Left renal cortex interstitium (tissue), 4 donors: ENCODE data around the gene LRFN5. TPM values are rescaled to one million over a fixed set of nuclear protein-coding genes. Genes with fewer than 3 reads are reported as not detected.
"Not testable (repeated sequence)": the region's sequence is repeated elsewhere in the genome, so short reads cannot be mapped to it uniquely, and the experiment has no call there.

Source experiments
- DNase-seq, 4 donors: peaks; one replicate each; pipeline ENCODE4 v3.0.0-alpha.2; 2013; ENCODE audit warnings: low read depth in 4 of 4, low spot score in 2 of 4, missing footprints in 1 of 4
- polyA plus RNA-seq, 4 donors: library from polyadenylated mRNA; unstranded; fragments of 120-200 nt; gene quantifications; one replicate each; pipeline ENCODE4 v1.2.1, GENCODE V29; 2013; ENCODE audit not compliant: insufficient read length in 4 of 4

Gene LRFN5
- polyA plus RNA-seq = 10 to 100 TPM in 3 of 4 donors, 1 to 10 TPM in 1; 9.5 to 11.3 (median 10.5) TPM

GRCh38 chr14:41606532-41607303 is at the start of gene LRFN5:
Gene LRFN5 (plus strand): TSS chr14:41606876.
- no peak for DNase-seq

GRCh38 chr14:41558490-41558889 is 48.2 kb upstream of the LRFN5 start:
- no peak for DNase-seq

GRCh38 chr14:41566864-41567263 is 39.8 kb upstream of the LRFN5 start:
- not testable (repeated sequence) for DNase-seq

- DNase-seq = no peak
Measured at GRCh38 chr14:41568979-41569378, 37.7 kb upstream of the LRFN5 start.

- no peak for DNase-seq
Measured at GRCh38 chr14:41570415-41571155, 36.1 kb upstream of the LRFN5 start.

- no peak for DNase-seq
Measured at GRCh38 chr14:41586237-41586636, 20.4 kb upstream of the LRFN5 start.

DNA sequence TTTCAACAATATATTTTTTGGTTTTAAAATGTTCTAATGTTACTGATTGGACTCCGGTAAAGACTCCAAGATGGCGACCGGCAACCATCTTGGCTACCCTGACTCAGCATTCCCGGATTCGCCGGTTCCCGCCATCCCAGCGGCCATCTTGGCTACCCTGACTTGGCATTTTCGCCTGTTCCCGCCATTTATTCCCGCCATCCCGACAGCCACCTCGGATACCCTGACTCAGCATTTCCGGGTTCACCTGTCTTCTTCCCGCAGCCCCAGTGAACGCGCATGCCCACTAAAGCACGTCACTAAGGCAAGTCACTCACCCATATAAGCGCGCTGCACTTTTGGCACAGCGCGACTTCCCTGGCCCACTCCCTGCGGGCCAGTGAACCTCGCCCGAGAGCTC is 9.0 kb upstream of the LRFN5 start:
- no peak for DNase-seq

DNA sequence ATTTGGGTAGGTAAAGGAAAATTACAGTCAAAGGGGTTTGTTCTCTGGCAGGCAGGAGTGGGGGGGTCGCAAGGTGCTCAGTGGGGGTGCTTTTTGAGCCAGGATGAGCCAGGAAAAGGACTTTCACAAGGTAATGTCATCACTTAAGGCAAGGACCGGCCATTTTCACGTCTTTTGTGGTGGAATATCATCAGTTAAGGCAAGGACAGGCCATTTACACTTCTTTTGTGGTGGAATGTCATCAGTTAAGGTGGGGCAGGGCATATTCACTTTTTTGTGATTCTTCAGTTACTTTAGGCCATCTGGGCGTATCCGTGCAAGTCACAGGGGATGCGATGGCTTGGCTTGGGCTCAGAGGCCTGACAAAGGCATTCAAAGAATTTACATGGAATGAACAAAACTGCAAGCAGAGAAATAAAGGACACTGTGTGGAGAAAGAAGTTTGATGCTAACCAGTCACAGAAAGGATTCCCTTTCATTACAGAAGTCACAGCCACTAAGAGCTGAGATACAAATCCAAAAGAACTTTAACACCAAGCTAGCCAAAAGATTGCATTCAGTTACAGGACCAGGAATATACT is 6.8 kb upstream of the LRFN5 start:
- not testable (repeated sequence) for DNase-seq

- DNase-seq = no peak
Measured at GRCh38 chr14:41604721-41605531, 1.8 kb upstream of the LRFN5 start.

- no peak for DNase-seq
Measured at GRCh38 chr14:41605550-41606281, 960 bp upstream of the LRFN5 start.

GRCh38 chr14:41606282-41606531 is 469 bp upstream of the LRFN5 start:
- DNase-seq = no peak

DNA sequence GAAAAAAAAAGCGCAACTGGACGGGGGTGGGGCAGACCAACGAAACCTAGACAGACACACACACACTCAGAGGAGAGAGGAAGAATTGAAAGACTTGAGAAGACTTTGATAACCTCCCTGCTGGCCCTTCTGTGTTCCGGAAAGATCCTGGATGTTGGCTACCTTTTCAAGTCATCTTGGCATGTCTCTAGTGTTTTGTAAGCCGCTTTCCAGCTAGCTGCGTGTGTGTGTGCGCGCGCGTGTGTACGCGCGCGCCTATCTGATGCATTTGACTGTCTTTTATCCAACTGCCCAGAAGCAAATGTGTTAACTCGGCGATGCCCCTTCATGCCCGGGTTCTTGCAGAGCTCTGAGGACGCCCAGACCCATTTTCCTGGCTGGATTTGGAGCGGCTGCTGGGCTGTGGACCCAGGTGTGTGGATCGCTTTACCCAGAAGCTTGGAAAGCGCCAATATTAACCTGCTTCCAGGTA is 664 bp downstream of the LRFN5 start:
- DNase-seq = no peak

- no peak for DNase-seq
Measured at GRCh38 chr14:41607966-41608663, 1.4 kb downstream of the LRFN5 start.

GRCh38 chr14:41608681-41609390 is 2.2 kb downstream of the LRFN5 start:
- DNase-seq = no peak

DNA sequence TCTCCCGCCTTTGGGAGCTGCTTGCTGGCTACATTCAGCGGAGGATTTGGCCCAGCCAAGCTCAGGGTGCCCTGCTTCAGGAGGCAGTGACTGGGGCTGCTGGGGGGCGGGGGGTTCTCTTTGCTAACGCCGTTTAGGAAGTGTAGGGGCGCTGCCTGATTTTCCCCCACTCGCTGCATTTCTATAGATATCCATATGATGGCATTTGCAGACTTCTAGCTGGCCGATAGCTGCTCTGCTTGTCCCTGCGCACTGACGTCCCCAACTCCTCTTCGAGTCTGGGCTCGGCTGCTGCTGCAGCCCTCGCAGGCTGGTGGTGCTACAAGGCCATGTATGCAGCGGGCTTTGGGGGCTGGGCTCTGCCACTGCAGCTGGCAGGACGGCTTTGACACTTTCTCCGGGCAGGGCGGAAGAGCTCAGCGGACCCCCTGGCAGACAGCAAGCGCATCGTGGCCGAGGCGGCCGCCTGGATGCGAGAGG is 3.1 kb downstream of the LRFN5 start:
- no peak for DNase-seq

- DNase-seq = no peak
Measured at GRCh38 chr14:41615011-41615595, 8.4 kb downstream of the LRFN5 start.

DNA sequence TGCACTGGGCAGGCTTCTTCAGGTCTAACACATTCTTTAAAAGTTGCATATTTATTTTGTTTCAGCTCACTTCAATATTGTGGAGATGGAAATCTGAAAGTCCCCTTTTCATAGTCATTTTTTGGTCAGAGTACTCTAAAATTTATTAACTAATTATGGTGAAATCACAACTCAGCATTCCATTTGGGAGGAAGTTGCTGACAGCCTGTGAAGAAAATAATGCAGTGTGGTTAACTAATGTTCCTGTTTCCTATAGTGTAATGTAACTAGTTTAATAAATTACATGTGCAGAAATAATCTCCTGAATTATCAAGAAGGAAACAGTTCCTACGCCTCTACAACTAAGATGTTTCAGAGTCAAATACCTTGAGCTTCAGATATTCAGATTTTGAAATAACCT is 17.1 kb downstream of the LRFN5 start:
- no peak for DNase-seq

DNA sequence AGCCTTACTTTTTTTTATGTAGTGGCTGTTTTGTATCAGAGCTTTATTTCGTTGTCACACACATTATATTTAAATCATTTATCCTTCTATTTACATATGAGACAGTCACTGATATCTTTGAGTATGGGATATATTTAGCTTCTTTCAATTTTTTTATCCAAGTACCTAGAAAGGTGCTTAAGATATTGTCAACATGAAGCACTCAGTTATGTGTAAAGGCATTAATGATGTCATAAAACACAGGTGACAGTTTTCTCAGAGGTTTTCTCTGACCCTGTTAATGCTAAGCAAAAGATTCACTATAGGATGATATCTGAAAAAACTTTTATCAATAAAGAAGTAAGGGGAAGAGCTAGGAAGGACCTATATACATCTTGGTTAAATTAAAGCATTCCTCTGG is 23.2 kb downstream of the LRFN5 start:
- no peak for DNase-seq
